ENCODE measurements around the gene METTL17. TPM values are rescaled to one million over a fixed set of nuclear protein-coding genes. Genes with fewer than 3 reads are reported as not detected.

The METTL17 gene
- total and polyA plus RNA-seq, 2 donors (not counting 3 experiments of a cell fraction or from before 2014, with no cell fraction given) = 60.6 to 90.6 TPM

GRCh38 chr14:20997564-20997963, 7.8 kb downstream of the METTL17 start:
- no peak overlapping the region for H3K9ac ChIP-seq (replicated peaks; ENCODE audit: extremely low read depth, insufficient read depth, low read length)
- no TSS peak for BruUV-seq (replicated peaks)
- H3K9me1 ChIP-seq (replicated peaks; ENCODE audit: control insufficient read depth, extremely low read depth, insufficient read depth, low read length) = no peaks in the 10 kb centered on the region
- H3K4me1 ChIP-seq (ENCODE audit: control insufficient read depth, extremely low read depth, insufficient read depth, low read length) = no peaks in the 10 kb centered on the region
- H3K36me3 ChIP-seq (ENCODE audit: control insufficient read depth in 2 of 2, extremely low read depth in 1 of 2, insufficient read depth in 2 of 2, low read length in 2 of 2) = peaks cover 15 to 17% of the 10 kb centered on the region in 2 experiments
- no peak overlapping the region for H2AFZ ChIP-seq (ENCODE audit: low read depth, low read length)
- intact Hi-C loops (cut with micrococcal nuclease) = no loop called here
- H4K20me1 ChIP-seq (replicated peaks; ENCODE audit: control insufficient read depth, extremely low read depth, insufficient read depth, low read length) = no peaks in the 10 kb centered on the region
- ChIA-PET CTCF (interaction anchor here (0.7 to 3.5 kb wide), 6 partner anchors 8 to 140 kb away, joined by 3 to 23 read pairs (median 6); no protein-coding TSS in a partner anchor), POLR2A (no interaction called here)
- no peak for DNase-seq (ENCODE audit: low read depth, low spot score)
- no peaks in the 10 kb centered on the region for H3K79me2 ChIP-seq (ENCODE audit: control insufficient read depth, insufficient read depth, low read length)
- no peak overlapping the region for H3K27ac ChIP-seq (ENCODE audit: insufficient read depth, low read depth, low read length)
- no peaks in the 10 kb centered on the region for H3K27me3 ChIP-seq (ENCODE audit: control insufficient read depth in 2 of 2, insufficient read depth in 2 of 2, low read length in 2 of 2)
- FAIRE-seq = no peak
- TF ChIP-seq MAX (IDR thresholded peaks at IDR 0.05; ENCODE audit: insufficient read depth, insufficient read length) = no peak
- TF ChIP-seq CTCF (IDR thresholded peaks at IDR 0.05; ENCODE audit: extremely low read depth in 1 of 2, insufficient read depth in 1 of 2, low read depth in 1 of 2, low read length in 2 of 2) = no peak
- TF ChIP-seq MYC (IDR thresholded peaks at IDR 0.05; ENCODE audit: low read depth, low read length) = no peak
- TF ChIP-seq GATA2 (IDR thresholded peaks at IDR 0.05; ENCODE audit: insufficient read depth, insufficient read length, low read depth, low read length) = no peak
- no peak for TF ChIP-seq POLR2AphosphoS5 (IDR thresholded peaks at IDR 0.05; ENCODE audit: insufficient read depth, low read depth, low read length)
- TF ChIP-seq FOS (IDR thresholded peaks at IDR 0.05; ENCODE audit: borderline replicate concordance, insufficient read depth, low read length) = no peak
- no peak for TF ChIP-seq POLR2A (IDR thresholded peaks at IDR 0.05; ENCODE audit: low read depth, low read length)
- no peak overlapping the region for H3K4me3 ChIP-seq (replicated peaks in 1 of 3; ENCODE audit: insufficient read depth in 1 of 3, low read depth in 1 of 3, low read length in 3 of 3)
- dilution Hi-C loops (cut with MboI; ENCODE audit: extremely low pct_ligation_motif_present, low sequenced_read_pairs) = no loop called here
- no peaks in the 10 kb centered on the region for H3K9me3 ChIP-seq (replicated peaks; ENCODE audit: control insufficient read depth, insufficient read depth, low read length)
- H3K4me2 ChIP-seq (ENCODE audit: insufficient read depth, low read length) = no peak overlapping the region

Data from endothelial cell of umbilical vein (primary cell).